GM19035 (cell line): ENCODE results near the gene HACD2.

Experiments
- ATAC-seq: cut with Tn5 transposase; IDR thresholded peaks from one replicate; pipeline ENCODE4 v1.9.1; 2021; ENCODE audit not compliant: unreplicated experiment

HACD2 gene

GRCh38 chr3:123486460-123486859 lies 98.4 kb downstream of the HACD2 start:
- no peak for ATAC-seq

DNA sequence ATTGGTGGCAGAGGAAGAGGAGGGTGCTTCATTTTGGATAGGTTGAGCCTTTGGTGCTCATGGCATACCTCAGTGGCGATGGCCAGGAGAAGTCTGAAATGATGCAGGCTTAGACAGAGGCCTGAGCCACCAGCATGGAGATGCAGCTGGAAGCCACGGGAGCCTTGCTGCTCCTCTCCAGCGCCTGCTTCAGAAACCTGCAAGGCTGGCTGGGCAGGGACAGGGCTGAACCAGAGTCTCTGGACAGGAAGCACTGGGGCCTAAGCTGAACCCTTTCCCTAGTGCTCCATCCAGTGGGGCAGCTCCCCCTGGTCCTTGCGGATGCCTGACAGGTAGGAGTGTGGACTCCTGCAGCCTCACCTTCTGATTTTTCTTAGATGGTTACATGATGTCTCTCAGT lies 99.3 kb downstream of the HACD2 start:
- no peak for ATAC-seq

- no peak for ATAC-seq
Measured at GRCh38 chr3:123483146-123483545, 101.7 kb downstream of the HACD2 start.

- no peak for ATAC-seq
Measured at GRCh38 chr3:123481722-123482457, 103.0 kb downstream of the HACD2 start.

DNA sequence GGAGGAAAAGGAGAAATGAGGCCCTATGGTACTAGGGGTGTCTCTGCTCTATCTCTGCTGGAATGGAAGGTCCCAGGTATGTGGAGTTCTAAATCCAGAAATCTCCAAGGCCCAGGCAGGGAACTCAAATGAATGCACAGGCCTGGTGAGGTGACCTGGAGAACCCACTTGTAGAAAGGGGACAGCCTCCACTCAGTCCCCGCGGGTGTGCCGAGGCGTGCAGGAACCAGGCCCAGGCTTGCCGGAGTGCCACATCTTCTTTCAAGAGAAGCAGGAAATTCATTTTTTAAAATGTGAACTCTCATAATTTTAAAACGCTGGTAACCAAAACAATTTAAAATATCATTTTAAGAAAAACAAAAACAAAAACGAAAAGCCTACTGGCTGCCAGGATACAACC lies 103.8 kb downstream of the HACD2 start:
- no peak for ATAC-seq

- ATAC-seq: no peak
Measured at GRCh38 chr3:123480428-123480827, 104.4 kb downstream of the HACD2 start.

- no peak for ATAC-seq
Measured at GRCh38 chr3:123479891-123480290, 105.0 kb downstream of the HACD2 start.

GRCh38 chr3:123478314-123478713 lies 106.5 kb downstream of the HACD2 start:
- no peak for ATAC-seq

- ATAC-seq: no peak
Measured at GRCh38 chr3:123476967-123477750, 107.7 kb downstream of the HACD2 start.

DNA sequence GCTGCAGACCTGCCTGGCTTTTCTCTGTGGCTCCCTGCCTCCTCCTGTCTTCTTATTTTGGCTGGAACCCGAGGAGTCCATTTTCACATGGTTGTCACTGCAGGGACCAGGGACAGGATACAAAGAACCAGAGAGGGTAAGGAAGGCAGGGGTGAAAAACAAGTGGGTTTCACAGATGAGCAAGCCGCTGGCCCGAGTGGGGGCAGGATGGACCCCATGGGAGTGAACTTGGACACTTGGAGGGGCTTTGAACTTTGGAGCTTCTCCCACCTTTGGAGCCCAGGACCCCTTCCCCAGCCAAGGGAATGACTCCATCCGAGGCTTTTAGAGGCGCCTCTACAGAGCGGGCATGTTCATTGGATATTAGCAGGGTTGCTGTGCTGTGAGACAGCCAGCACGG lies 109.1 kb downstream of the HACD2 start:
- ATAC-seq: no peak

- ATAC-seq: no peak
Measured at GRCh38 chr3:123471106-123471505, 113.7 kb downstream of the HACD2 start.

- no peak for ATAC-seq
Measured at GRCh38 chr3:123469323-123469995, 115.4 kb downstream of the HACD2 start.

- ATAC-seq: no peak
Measured at GRCh38 chr3:123467046-123467445, 117.8 kb downstream of the HACD2 start.

DNA sequence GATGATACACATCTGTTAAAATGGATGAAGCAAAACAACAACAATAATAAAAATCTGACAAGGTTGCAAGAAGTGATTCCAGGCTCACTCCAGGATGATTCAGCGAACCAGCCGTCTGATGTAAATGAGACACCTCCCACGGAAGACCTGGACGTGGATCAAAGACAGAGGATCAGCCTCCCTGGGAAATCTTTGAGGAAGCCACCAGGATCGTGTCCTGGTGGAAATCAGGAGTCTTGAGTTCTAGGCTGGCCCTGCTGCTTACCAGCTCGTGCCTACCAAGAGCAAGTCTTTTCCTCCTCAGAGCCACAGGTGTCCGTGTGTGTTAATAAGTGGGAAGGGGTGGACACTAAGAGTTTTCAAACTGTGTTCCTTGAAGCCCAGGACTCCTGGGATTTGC lies 120.6 kb downstream of the HACD2 start:
- no peak for ATAC-seq

GRCh38 chr3:123459862-123460261 lies 125.0 kb downstream of the HACD2 start:
- no peak for ATAC-seq

DNA sequence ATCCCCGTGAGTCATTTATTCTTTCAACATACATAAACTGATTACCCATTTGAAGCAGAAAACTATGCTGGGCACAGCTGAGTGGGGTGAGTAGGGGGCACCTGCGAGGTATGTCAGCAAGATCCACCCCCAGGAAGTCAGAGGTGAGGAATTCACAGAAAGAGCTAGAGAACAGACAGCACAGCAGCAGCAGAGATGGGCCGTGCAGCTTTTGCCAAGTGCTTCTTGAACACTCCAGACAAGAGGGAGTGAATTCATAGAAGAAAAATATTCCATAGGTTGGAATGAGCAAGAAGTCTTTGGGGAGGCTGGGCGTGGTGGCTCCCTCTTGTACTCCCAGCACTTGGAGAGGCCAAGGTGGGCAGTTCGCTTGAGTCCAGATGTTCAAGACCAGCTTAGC lies 126.6 kb downstream of the HACD2 start:
- ATAC-seq: no peak

GRCh38 chr3:123457841-123458240 lies 127.0 kb downstream of the HACD2 start:
- ATAC-seq: no peak

DNA sequence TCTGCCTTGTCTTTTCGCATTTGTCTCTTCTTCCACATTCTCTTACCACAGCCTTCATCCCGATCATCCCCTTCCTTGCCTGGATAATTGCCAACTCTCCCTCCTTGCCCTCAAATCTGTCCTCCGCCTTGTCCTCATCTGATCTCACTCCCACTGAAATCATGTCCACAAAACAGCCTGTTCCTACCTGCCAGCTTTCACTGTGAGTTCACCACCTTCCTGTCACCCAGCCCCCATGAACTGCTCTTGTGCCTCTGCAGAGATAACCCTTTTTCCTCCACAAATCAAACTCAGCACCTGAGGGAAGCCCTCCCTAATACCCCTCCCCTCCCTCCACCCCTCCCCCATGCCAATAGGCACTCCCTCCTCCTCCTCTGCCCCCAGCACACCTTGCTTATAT lies 131.2 kb downstream of the HACD2 start:
- no peak for ATAC-seq

- ATAC-seq: no peak
Measured at GRCh38 chr3:123451186-123451585, 133.7 kb downstream of the HACD2 start.

DNA sequence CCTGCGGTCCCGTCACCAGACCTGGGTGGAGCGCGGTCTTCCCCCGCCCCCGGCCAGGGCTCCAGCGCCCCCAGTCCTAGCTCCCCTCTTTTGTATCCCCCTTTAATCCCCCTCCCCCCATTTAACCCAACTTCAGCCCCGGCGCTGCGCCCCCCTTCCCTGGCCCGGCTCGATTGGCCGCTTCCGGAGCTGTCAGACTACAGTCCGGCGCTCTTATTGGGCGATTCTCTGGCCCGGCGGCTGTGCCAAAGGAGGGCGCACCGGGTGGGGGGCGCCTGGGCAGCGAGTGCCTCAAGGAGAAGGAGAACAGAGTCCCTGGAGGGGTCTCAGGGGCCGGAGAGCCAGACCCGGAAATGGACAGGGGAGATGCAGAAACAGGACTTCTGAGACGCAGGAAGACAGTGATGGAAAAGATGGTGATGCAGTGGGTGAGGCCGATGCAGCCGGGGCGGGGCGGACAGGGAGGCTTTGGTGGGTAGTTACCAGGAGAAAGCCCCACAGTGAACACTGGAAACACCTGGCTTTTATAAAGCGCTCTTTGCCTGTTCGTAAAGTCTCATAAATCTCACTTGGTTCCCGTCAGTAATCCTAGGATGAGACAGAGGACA lies 134.8 kb downstream of the HACD2 start:
- ATAC-seq: no peak
